Natural killer cell (primary cell): ENCODE results near the gene UFC1. TPM values are rescaled to one million over a fixed set of nuclear protein-coding genes. Genes with fewer than 3 reads are reported as not detected.
A peak's percentile ranks its signal among the peaks of the same experiment; 100 is the strongest.

ENCODE experiments used
- ATAC-seq, 3 donors: fragments of 150-1000 bp in 2 of 3; fragments of 200-7000 bp in 1 of 3; cut with Tn5 transposase; 1 replicate in 1 of 3; 2 replicates in 2 of 3; pipeline ENCODE4 v1.10.0; 2021; ENCODE audit warnings: mild to moderate bottlenecking in 2 of 3, moderate library complexity in 2 of 3
- DNase-seq, 2 donors: peaks; one replicate each; pipeline versions ENCODE4 v3.0.0 to v3.0.0-alpha.2; 2013 to 2021; ENCODE audit warnings: mixed read lengths in 1 of 2
- H3K27ac ChIP-seq: one replicate; pipeline ENCODE4 v1.5.1; 2013; ENCODE audit warnings: mild to moderate bottlenecking, low read length
- H3K27me3 ChIP-seq: one replicate; pipeline ENCODE4 v1.6.1; 2013; ENCODE audit warnings: low read length; ENCODE audit not compliant: control insufficient read depth, insufficient read depth
- H3K36me3 ChIP-seq: one replicate; pipeline ENCODE4 v1.6.1; 2013; ENCODE audit warnings: low read length; ENCODE audit not compliant: control insufficient read depth, insufficient read depth
- H3K4me1 ChIP-seq: one replicate; pipeline ENCODE4 v1.6.1; 2013; ENCODE audit warnings: low read length; ENCODE audit not compliant: control insufficient read depth, insufficient read depth
- H3K4me3 ChIP-seq: one replicate; pipeline ENCODE4 v1.5.1; 2013; ENCODE audit warnings: low read length
- H3K9me3 ChIP-seq: one replicate; pipeline ENCODE4 v1.6.1; 2013; ENCODE audit warnings: low read length; ENCODE audit not compliant: control insufficient read depth, insufficient read depth
- H3K27ac Mint-ChIP-seq, 2 donors: one replicate each; pipeline ENCODE4 v1.8.0; 2022; ENCODE audit warnings: mild to moderate bottlenecking in 2 of 2, mixed read lengths in 2 of 2, moderate library complexity in 1 of 2
- H3K27me3 Mint-ChIP-seq, 2 donors: one replicate each; pipeline ENCODE4 v1.8.0; 2022; ENCODE audit warnings: low read depth in 2 of 2, mixed read lengths in 2 of 2
- H3K36me3 Mint-ChIP-seq: one replicate; pipeline ENCODE4 v1.8.0; 2022; ENCODE audit warnings: mixed read lengths
- H3K4me1 Mint-ChIP-seq, 2 donors: one replicate each; pipeline ENCODE4 v1.8.0; 2022; ENCODE audit warnings: mixed read lengths in 2 of 2
- H3K4me3 Mint-ChIP-seq: one replicate; pipeline ENCODE4 v1.8.0; 2022; ENCODE audit warnings: mild to moderate bottlenecking, moderate library complexity, mixed read lengths
- H3K9me3 Mint-ChIP-seq, 2 donors: one replicate each; pipeline ENCODE4 v1.8.0; 2022; ENCODE audit warnings: mixed read lengths in 2 of 2
- WGBS: methylation state at CpG from one replicate; pipeline ENCODE4 v1.1.7; 2013; ENCODE audit warnings: missing lambda C conversion rate; ENCODE audit not compliant: insufficient coverage; 5-methylcytosine and 5-hydroxymethylcytosine counted together
- intact Hi-C: fragments of 100-400 bp; cut with micrococcal nuclease; formaldehyde crosslinking; loops from one replicate; pipeline ENCODE4 v1.14.2; 2022
- total RNA-seq, 4 donors: library from RNA; stranded (reverse); fragments of 120-200 nt in 1 of 4; gene quantifications; one replicate each; pipeline versions ENCODE4 v1.2.3 to v1.2.4, GENCODE V29; 2013 to 2022
- TF ChIP-seq, protein P1 (sequence below): fragments of 200-600 bp; IDR thresholded peaks from one replicate; pipeline ENCODE4 v1.8.0; 2022; ENCODE audit warnings: antibody characterized with exemption

The UFC1 gene
- total RNA-seq, 3 donors from 2014 or later (not counting 1 experiment from before 2014, with no cell fraction given), result 109 to 155 (median 117) TPM

DNA sequence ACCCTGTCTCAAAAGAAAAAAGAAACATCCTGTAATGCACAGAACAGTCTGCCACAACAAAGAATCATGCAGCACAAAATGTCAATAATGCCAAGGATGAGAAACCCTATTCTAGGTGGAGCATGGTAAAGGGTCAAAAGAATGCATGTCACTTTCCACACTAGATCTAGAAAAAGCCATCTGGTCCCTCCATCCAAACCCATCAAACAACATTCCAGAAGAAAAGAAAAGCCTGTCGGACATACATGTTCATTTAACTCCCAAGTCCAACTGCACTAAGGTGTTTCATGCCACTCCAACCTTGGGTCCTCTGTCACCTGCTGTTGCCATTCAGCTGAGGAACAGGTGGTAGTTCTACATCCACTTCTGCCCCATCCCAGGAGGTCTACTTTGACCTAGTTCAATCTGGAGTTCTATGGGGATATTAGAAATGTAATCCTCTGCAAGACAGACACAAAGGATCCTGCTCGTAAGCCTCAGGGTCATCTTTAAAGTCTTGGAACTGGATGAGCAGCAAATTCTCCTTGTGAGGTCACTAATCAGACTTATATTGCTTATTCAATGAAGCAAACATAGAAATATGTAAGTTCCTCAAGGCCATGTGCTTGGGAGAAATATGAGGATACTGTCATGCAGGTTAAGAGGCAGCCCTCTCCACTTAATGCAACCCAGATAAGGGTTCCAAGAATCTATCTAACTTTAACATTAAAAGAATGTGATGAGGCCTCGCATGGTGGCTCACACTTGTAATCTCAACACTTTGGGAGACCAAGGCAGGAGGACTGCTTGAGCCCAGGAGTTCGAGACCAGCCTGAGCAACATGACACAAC, 25.0 kb upstream of the UFC1 start:
- H3K4me1 ChIP-seq, result peaks cover 17% of the 10 kb centered on the region

DNA sequence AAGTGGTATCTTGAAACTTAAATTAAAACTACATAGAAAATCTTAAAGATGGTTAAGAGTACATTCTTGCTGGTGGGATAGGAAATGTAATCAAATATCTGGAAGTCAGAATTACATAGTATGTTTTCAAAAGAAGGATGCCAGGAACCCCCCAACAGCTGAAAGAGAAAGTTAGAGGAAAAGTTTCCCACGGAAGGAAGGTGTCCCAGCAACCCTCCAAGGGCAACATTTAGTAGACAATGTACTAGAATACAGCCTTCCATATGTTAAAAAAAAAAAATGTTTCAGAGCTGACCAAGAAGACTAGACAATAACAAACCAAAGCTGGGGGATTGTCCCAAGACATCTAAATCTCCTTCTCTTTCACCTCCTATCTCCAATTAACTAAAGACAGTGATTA, 23.5 kb upstream of the UFC1 start:
- peaks cover 33 to 50% of the 10 kb centered on the region in 2 donors for H3K4me1 Mint-ChIP-seq
- peaks cover 21% of the 10 kb centered on the region for H3K4me1 ChIP-seq

More for the DNA sequence above, 25.0 kb upstream of the UFC1 start:
- H3K9me3 Mint-ChIP-seq, result no peaks in the 10 kb centered on the region
- TF ChIP-seq, protein P1, sequence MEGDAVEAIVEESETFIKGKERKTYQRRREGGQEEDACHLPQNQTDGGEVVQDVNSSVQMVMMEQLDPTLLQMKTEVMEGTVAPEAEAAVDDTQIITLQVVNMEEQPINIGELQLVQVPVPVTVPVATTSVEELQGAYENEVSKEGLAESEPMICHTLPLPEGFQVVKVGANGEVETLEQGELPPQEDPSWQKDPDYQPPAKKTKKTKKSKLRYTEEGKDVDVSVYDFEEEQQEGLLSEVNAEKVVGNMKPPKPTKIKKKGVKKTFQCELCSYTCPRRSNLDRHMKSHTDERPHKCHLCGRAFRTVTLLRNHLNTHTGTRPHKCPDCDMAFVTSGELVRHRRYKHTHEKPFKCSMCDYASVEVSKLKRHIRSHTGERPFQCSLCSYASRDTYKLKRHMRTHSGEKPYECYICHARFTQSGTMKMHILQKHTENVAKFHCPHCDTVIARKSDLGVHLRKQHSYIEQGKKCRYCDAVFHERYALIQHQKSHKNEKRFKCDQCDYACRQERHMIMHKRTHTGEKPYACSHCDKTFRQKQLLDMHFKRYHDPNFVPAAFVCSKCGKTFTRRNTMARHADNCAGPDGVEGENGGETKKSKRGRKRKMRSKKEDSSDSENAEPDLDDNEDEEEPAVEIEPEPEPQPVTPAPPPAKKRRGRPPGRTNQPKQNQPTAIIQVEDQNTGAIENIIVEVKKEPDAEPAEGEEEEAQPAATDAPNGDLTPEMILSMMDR, result no peak
- intact Hi-C loops, result no loop called here
- Histone ChIP-seq H3K4me3 (no peak overlapping the region), H3K27me3 (no peaks in the 10 kb centered on the region), H3K27ac (no peak overlapping the region), H3K36me3 (peaks cover 22% of the 10 kb centered on the region), H3K9me3 (no peaks in the 10 kb centered on the region)
- no peak overlapping the region for H3K4me3 Mint-ChIP-seq
- H3K27me3 Mint-ChIP-seq, result no peaks in the 10 kb centered on the region
- H3K27ac Mint-ChIP-seq, result no peak overlapping the region
- DNase-seq, result no peak
- H3K4me1 Mint-ChIP-seq, result peaks cover 33 to 46% of the 10 kb centered on the region in 2 donors
- no peak for ATAC-seq
- peaks cover 8% of the 10 kb centered on the region for H3K36me3 Mint-ChIP-seq
- WGBS, result 89% methylated on average over 3 of the region's 4 CpGs

DNA sequence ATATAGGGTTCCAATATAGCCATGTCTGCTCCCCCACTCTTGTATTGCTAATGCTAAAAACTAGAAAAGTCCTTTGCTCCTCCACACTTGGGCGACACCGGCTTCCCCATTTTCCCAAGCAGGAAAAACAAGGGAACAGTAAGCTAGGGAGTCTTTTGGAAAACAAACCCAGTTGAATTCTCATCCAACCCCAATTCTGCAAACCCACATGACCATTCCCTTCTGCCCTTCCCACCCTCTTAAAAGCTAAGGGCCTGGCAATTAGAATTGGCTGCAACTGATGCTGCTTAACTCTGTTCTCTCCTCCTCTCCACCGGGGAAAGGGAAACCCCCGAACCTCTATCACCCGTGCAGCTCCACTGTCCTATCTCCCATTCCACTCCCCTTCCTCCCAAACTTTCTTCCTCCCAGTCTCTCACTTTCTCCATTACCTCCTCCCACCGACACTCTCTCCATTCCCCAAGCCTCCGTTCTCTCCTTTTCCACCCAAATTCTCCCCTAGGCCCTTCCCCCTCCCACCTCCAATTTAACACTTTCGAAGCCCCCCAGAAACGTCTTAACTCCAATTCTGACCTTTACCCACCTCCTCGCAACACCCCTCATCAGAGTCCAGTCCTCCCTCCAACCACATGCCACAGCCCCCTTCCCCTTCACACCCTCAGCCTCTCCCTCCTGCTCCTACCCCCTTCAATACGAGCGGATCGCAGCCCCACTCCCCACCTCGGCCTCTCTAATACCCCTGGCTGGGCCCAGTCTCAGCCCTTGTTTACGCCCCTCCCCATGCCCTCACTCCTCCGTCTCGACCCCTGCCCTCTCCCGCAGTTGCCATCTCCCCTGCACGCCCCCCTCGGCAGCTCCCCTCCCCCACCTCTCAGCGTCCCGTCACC, 22.0 kb upstream of the UFC1 start:
- DNase-seq (peak; percentile 25 to 62), ATAC-seq (no peak)
- Histone ChIP-seq H3K9me3 (no peaks in the 10 kb centered on the region), H3K4me3 (peak overlapping the region; percentile 77), H3K4me1 (peaks cover 21% of the 10 kb centered on the region), H3K27ac (peak overlapping the region; percentile 81), H3K27me3 (no peaks in the 10 kb centered on the region), H3K36me3 (peaks cover 13% of the 10 kb centered on the region)
- TF ChIP-seq, protein P1, result no peak
- 8% methylated on average over 22 of the region's 22 CpGs for WGBS
- Mint-ChIP-seq H3K9me3 (no peaks in the 10 kb centered on the region), H3K27ac (no peak overlapping the region), H3K4me3 (no peak overlapping the region), H3K4me1 (peaks cover 30 to 49% of the 10 kb centered on the region in 2 donors), H3K27me3 (no peaks in the 10 kb centered on the region), H3K36me3 (peaks cover 5% of the 10 kb centered on the region)
- intact Hi-C loops, result loop anchor here (1.0 kb wide), 2 partner anchors 14 to 35 kb away; partner anchors contain the start of gene PPOX

More for the DNA sequence above, 23.5 kb upstream of the UFC1 start:
- H3K27me3 Mint-ChIP-seq, result no peaks in the 10 kb centered on the region
- no peak overlapping the region for H3K27ac ChIP-seq
- peaks cover 8% of the 10 kb centered on the region for H3K36me3 Mint-ChIP-seq
- peaks cover 16% of the 10 kb centered on the region for H3K36me3 ChIP-seq
- ATAC-seq, result no peak
- H3K9me3 Mint-ChIP-seq, result no peaks in the 10 kb centered on the region
- H3K4me3 ChIP-seq, result no peak overlapping the region
- H3K27ac Mint-ChIP-seq, result no peak overlapping the region
- 100% methylated on average over 1 of the region's 1 CpG for WGBS
- TF ChIP-seq, protein P1, result no peak
- no peak for DNase-seq
- no peaks in the 10 kb centered on the region for H3K9me3 ChIP-seq
- intact Hi-C loops, result no loop called here
- no peaks in the 10 kb centered on the region for H3K27me3 ChIP-seq
- no peak overlapping the region for H3K4me3 Mint-ChIP-seq
